IMR-90 (cell line): ENCODE measurements around the gene C1GALT1. TPM values are rescaled to one million over a fixed set of nuclear protein-coding genes. Genes with fewer than 3 reads are reported as not detected.

Experiments used
- ATAC-seq: fragments of 200-7000 bp; cut with Tn5 transposase; 2 replicates; pipeline ENCODE4 v1.9.1; 2020; ENCODE audit warnings: low read depth, mild to moderate bottlenecking, moderate library complexity
- BruUV-seq: library from RNA; stranded (reverse); fragments of 400-500 nt; replicated peaks from 2 replicates; lab custom pipeline; 2021; lab: Mats Ljungman, UMichigan
- CTCF ChIA-PET: fragments of 300-600 bp; formaldehyde crosslinking; extraction: SDS; loops from one replicate; lab custom pipeline; 2021; ENCODE audit warnings: antibody characterized with exemption; lab: Yijun Ruan, JAX
- POLR2A ChIA-PET: fragments of 300-600 bp; sonication (Branson Sonifier 250); formaldehyde crosslinking; loops from one replicate; lab custom pipeline; 2022; ENCODE audit warnings: antibody characterized with exemption; ENCODE audit not compliant: unreplicated experiment; lab: Charles Lee
- DNase-seq: peaks from one replicate; pipeline ENCODE4 v3.0.0; 2013
- H2AFZ ChIP-seq: replicated peaks from 2 replicates; pipeline ENCODE3; 2013; ENCODE audit warnings: low read length, mild to moderate bottlenecking; ENCODE audit not compliant: poor library complexity
- H2AK5ac ChIP-seq: 2 replicates; pipeline ENCODE4 v1.6.1; 2013; ENCODE audit warnings: low read depth, low read length, inconsistent platforms
- H2AK9ac ChIP-seq: replicated peaks from 2 replicates; pipeline ENCODE3; 2013; ENCODE audit warnings: mild to moderate bottlenecking, low read depth, low read length, moderate library complexity; ENCODE audit not compliant: poor library complexity
- H2BK120ac ChIP-seq: 2 replicates; pipeline ENCODE4 v1.6.1; 2013; ENCODE audit warnings: low read depth, low read length, inconsistent platforms
- H2BK15ac ChIP-seq: 3 replicates; pipeline ENCODE4 v1.6.1; 2013; ENCODE audit warnings: low read depth, low read length, inconsistent platforms
- H2BK20ac ChIP-seq: 2 replicates; pipeline ENCODE4 v1.6.1; 2013; ENCODE audit warnings: low read depth, mild to moderate bottlenecking, inconsistent platforms, low read length, moderate library complexity
- H2BK5ac ChIP-seq: 2 replicates; pipeline ENCODE4 v1.6.1; 2013; ENCODE audit warnings: mild to moderate bottlenecking, low read depth, low read length, inconsistent platforms; ENCODE audit not compliant: poor library complexity, severe bottlenecking
- H3K14ac ChIP-seq: replicated peaks from 2 replicates; pipeline ENCODE4 v1.6.1; 2013; ENCODE audit warnings: low read depth, low read length, inconsistent platforms
- H3K18ac ChIP-seq: 2 replicates; pipeline ENCODE4 v1.6.1; 2013; ENCODE audit warnings: low read depth, low read length, control low read depth
- H3K23ac ChIP-seq: 2 replicates; pipeline ENCODE4 v1.6.1; 2013; ENCODE audit warnings: low read depth, low read length, inconsistent platforms
- H3K27ac ChIP-seq: 2 replicates; pipeline ENCODE4 v1.5.1; 2013; ENCODE audit warnings: mild to moderate bottlenecking, control low read depth, low read length; ENCODE audit not compliant: insufficient read depth
- H3K27me3 ChIP-seq: 2 replicates; pipeline ENCODE4 v1.6.1; 2013; ENCODE audit warnings: low read length; ENCODE audit not compliant: control insufficient read depth, insufficient read depth
- H3K36me3 ChIP-seq: 2 replicates; pipeline ENCODE4 v1.6.1; 2013; ENCODE audit warnings: low read length, mixed read lengths; ENCODE audit not compliant: control insufficient read depth, insufficient read depth
- H3K4ac ChIP-seq: 2 replicates; pipeline ENCODE4 v1.6.1; 2013; ENCODE audit warnings: low read depth, low read length, inconsistent platforms
- H3K4me1 ChIP-seq: 2 replicates; pipeline ENCODE4 v1.6.1; 2013; ENCODE audit warnings: low read length, mixed read lengths; ENCODE audit not compliant: control insufficient read depth, insufficient read depth
- H3K4me2 ChIP-seq: 2 replicates; pipeline ENCODE4 v1.6.1; 2013; ENCODE audit warnings: low read depth, mild to moderate bottlenecking, control low read depth, low read length, moderate library complexity
- H3K4me3 ChIP-seq: 2 replicates; pipeline ENCODE4 v1.5.1; 2013; ENCODE audit warnings: low read depth, mild to moderate bottlenecking, control low read depth, low read length, moderate library complexity; ENCODE audit not compliant: insufficient read depth
- H3K56ac ChIP-seq: 2 replicates; pipeline ENCODE4 v1.6.1; 2013; ENCODE audit warnings: low read length, inconsistent platforms; ENCODE audit not compliant: insufficient read depth; ENCODE audit errors: extremely low read depth
- H3K79me1 ChIP-seq, 2 experiments: 2 replicates each; pipeline ENCODE4 v1.6.1; 2013; ENCODE audit warnings: low read length in 2 of 2, inconsistent platforms in 1 of 2, low read depth in 1 of 2
- H3K9ac ChIP-seq: 2 replicates; pipeline ENCODE4 v1.6.1; 2013; ENCODE audit warnings: low read depth, low read length, control low read depth
- H3K9me1 ChIP-seq: 2 replicates; pipeline ENCODE4 v1.6.1; 2013; ENCODE audit warnings: low read length, inconsistent platforms; ENCODE audit not compliant: insufficient read depth
- H3K9me3 ChIP-seq: 2 replicates; pipeline ENCODE4 v1.6.1; 2013; ENCODE audit warnings: low read length; ENCODE audit not compliant: control insufficient read depth, insufficient read depth
- H4K20me1 ChIP-seq: 2 replicates; pipeline ENCODE4 v1.6.1; 2013; ENCODE audit warnings: low read length, inconsistent platforms; ENCODE audit not compliant: insufficient read depth
- H4K5ac ChIP-seq: 2 replicates; pipeline ENCODE4 v1.6.1; 2013; ENCODE audit warnings: mild to moderate bottlenecking, low read depth, low read length, control low read depth
- H4K8ac ChIP-seq, 2 experiments: 2 replicates each; pipeline ENCODE4 v1.6.1; 2013; ENCODE audit warnings: low read depth in 2 of 2, low read length in 2 of 2, control low read depth in 1 of 2, inconsistent platforms in 1 of 2
- H4K91ac ChIP-seq: 2 replicates; pipeline ENCODE4 v1.6.1; 2013; ENCODE audit warnings: low read depth, low read length, inconsistent platforms; ENCODE audit not compliant: insufficient read depth
- BHLHE40 ChIP-seq: fragments of 150-350 bp; IDR thresholded peaks from 2 replicates; pipeline ENCODE4 v1.6.1; 2016; ENCODE audit warnings: mild to moderate bottlenecking, low read depth, low read length
- CEBPB ChIP-seq: IDR thresholded peaks from 2 replicates; pipeline ENCODE4 v1.6.1; 2012; ENCODE audit warnings: low read depth, low read length, improper control_type of control experiment
- CHD1 ChIP-seq: IDR thresholded peaks from 2 replicates; pipeline ENCODE4 v1.6.1; 2012; ENCODE audit warnings: low read depth, low read length, improper control_type of control experiment
- FOS ChIP-seq: fragments of 150-350 bp; IDR thresholded peaks from 2 replicates; pipeline ENCODE4 v1.6.1; 2016; ENCODE audit warnings: low read depth, low read length
- MAFK ChIP-seq: IDR thresholded peaks from 2 replicates; pipeline ENCODE4 v1.6.1; 2012; ENCODE audit warnings: low read depth, low read length, improper control_type of control experiment
- MAZ ChIP-seq: IDR thresholded peaks from 2 replicates; pipeline ENCODE4 v1.6.1; 2012; ENCODE audit warnings: low read depth, mild to moderate bottlenecking, low read length, improper control_type of control experiment, moderate library complexity, borderline replicate concordance
- MXI1 ChIP-seq: IDR thresholded peaks from 2 replicates; pipeline ENCODE4 v1.6.1; 2012; ENCODE audit warnings: low read depth, mild to moderate bottlenecking, low read length, moderate library complexity, borderline replicate concordance
- NFE2L2 ChIP-seq: fragments of 150-350 bp; IDR thresholded peaks from 2 replicates; pipeline ENCODE4 v1.6.1; 2016; ENCODE audit warnings: low read depth, mild to moderate bottlenecking, low read length
- POLR2A ChIP-seq: IDR thresholded peaks from 2 replicates; pipeline ENCODE4 v1.6.1; 2012; ENCODE audit warnings: mild to moderate bottlenecking, low read depth, low read length
- RAD21 ChIP-seq: IDR thresholded peaks from 2 replicates; pipeline ENCODE4 v1.6.1; 2012; ENCODE audit warnings: low read length, improper control_type of control experiment
- RCOR1 ChIP-seq: IDR thresholded peaks from 2 replicates; pipeline ENCODE4 v1.6.1; 2012; ENCODE audit warnings: mild to moderate bottlenecking, low read length, improper control_type of control experiment; ENCODE audit not compliant: insufficient replicate concordance
- RFX5 ChIP-seq: IDR thresholded peaks from 2 replicates; pipeline ENCODE4 v1.8.0; 2012; ENCODE audit warnings: low read depth, mild to moderate bottlenecking, low read length, moderate library complexity
- SMC3 ChIP-seq: fragments of 150-350 bp; IDR thresholded peaks from 2 replicates; pipeline ENCODE4 v1.6.1; 2016; ENCODE audit warnings: low read depth, mild to moderate bottlenecking, antibody characterized with exemption, low read length, moderate library complexity
- WGBS, 2 experiments: methylation state at CpG; one replicate each; pipeline versions ENCODE4 v1.1.5 to v1.1.7; 2013; ENCODE audit warnings: missing lambda C conversion rate in 2 of 2; ENCODE audit not compliant: insufficient read length in 1 of 2; ENCODE audit errors: extremely low coverage in 2 of 2; 5-methylcytosine and 5-hydroxymethylcytosine counted together
- dilution Hi-C: fragments of 300-500 bp; cut with HindIII; formaldehyde crosslinking; loops from one replicate; pipeline ENCODE4 v1.14.3; 2018; ENCODE audit warnings: low sequenced_read_pairs; ENCODE audit not compliant: unreplicated experiment
- in situ Hi-C: fragments of 300-500 bp; cut with MboI; formaldehyde crosslinking; loops from 3 replicates; pipeline ENCODE4 v1.14.3; 2019; ENCODE audit warnings: low sequenced_read_pairs, inconsistent platforms, mixed read lengths
- intact Hi-C: fragments of 100-400 bp; cut with micrococcal nuclease; formaldehyde crosslinking; loops from 2 replicates; pipeline ENCODE4 v1.10.0; 2022
- polyA plus RNA-seq, 3 experiments: library from polyadenylated mRNA; depleted of rRNA; stranded (reverse); fragments of >200 nt; gene quantifications; 2 replicates each; pipeline ENCODE4 v1.2.3, GENCODE V29; 2012; ENCODE audit warnings: low replicate concordance in 1 of 3
- total RNA-seq: library from RNA; depleted of rRNA; stranded (reverse); fragments of >200 nt; gene quantifications from 2 replicates; pipeline ENCODE4 v1.2.3, GENCODE V29; 2012
- TF ChIP-seq, protein P1 (sequence below): fragments of 150-350 bp; IDR thresholded peaks from 2 replicates; pipeline ENCODE4 v1.6.1; 2016; ENCODE audit warnings: low read depth, mild to moderate bottlenecking, low read length, moderate library complexity, borderline replicate concordance
- TF ChIP-seq, protein P2 (sequence below): conservative IDR thresholded peaks from 2 replicates; pipeline ENCODE4 v1.5.1; 2012; ENCODE audit warnings: mild to moderate bottlenecking, low read depth, low read length, improper control_type of control experiment
- TF ChIP-seq, protein P3 (sequence below): fragments of 150-350 bp; IDR thresholded peaks from 2 replicates; pipeline ENCODE4 v1.6.1; 2017; ENCODE audit warnings: mild to moderate bottlenecking, antibody characterized with exemption, low read length, low read depth

C1GALT1 gene
- total and polyA plus RNA-seq, 2 of the 4 experiments (the other 2 are of a cell fraction) = 11.6 to 12.2 TPM

DNA sequence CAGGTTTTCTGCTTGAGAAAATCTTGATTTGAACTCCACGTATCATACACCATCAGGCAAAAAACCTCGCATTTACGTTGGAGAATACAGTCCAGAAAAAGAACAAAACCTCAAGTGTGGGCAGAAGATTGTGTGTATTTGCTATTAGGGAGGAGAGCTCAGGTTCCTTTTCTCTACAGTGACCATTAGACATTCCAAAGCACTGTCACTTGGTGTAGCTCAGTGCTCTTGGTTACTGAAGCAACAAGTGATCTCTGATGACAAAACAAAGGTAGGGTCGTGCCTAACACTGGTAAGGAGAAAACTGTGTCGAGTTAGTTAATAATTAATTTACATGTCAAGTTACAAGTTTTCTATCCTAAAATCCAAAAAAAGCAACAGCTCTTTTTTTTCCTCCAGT, 72.6 kb downstream of the C1GALT1 start:
- no TSS peak for BruUV-seq
- Histone ChIP-seq H2BK5ac (no peak overlapping the region), H3K4ac (no peak overlapping the region), H3K4me3 (no peak overlapping the region), H3K36me3 (no peaks in the 10 kb centered on the region), H3K56ac (no peak overlapping the region), H4K8ac (no peak overlapping the region), H3K4me1 (no peaks in the 10 kb centered on the region), H3K79me1 (no peaks in the 10 kb centered on the region; a peak in 1 of 4 replicates), H3K4me2 (no peak overlapping the region), H2AK5ac (no peak overlapping the region), H3K9me3 (no peaks in the 10 kb centered on the region), H2AFZ (no peak overlapping the region), H2BK15ac (no peak overlapping the region), H3K27ac (no peak overlapping the region), H2BK120ac (no peak overlapping the region), H3K18ac (no peak overlapping the region), H4K5ac (no peak overlapping the region), H3K9ac (no peak overlapping the region), H2BK20ac (no peak overlapping the region), H3K14ac (no peak overlapping the region), H4K91ac (no peak overlapping the region), H4K20me1 (no peaks in the 10 kb centered on the region), H3K27me3 (no peaks in the 10 kb centered on the region), H2AK9ac (no peak overlapping the region), H3K23ac (no peak overlapping the region), H3K9me1 (no peaks in the 10 kb centered on the region)
- intact Hi-C loops = no loop called here
- no CpG with 5 or more reads among the region's 5 CpGs for WGBS, 2 experiments
- POLR2A ChIA-PET = no interaction called here
- ATAC-seq (no peak), DNase-seq (no peak)
- TF ChIP-seq RCOR1 (no peak), MAFK (no peak), MAZ (no peak), NFE2L2 (no peak), MXI1 (no peak), CHD1 (no peak), SMC3 (no peak), RFX5 (no peak), CEBPB (no peak), BHLHE40 (no peak), RAD21 (no peak), FOS (no peak), POLR2A (no peak)
- TF ChIP-seq, protein P1, sequence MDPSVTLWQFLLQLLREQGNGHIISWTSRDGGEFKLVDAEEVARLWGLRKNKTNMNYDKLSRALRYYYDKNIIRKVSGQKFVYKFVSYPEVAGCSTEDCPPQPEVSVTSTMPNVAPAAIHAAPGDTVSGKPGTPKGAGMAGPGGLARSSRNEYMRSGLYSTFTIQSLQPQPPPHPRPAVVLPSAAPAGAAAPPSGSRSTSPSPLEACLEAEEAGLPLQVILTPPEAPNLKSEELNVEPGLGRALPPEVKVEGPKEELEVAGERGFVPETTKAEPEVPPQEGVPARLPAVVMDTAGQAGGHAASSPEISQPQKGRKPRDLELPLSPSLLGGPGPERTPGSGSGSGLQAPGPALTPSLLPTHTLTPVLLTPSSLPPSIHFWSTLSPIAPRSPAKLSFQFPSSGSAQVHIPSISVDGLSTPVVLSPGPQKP = no peak
- TF ChIP-seq, protein P2, sequence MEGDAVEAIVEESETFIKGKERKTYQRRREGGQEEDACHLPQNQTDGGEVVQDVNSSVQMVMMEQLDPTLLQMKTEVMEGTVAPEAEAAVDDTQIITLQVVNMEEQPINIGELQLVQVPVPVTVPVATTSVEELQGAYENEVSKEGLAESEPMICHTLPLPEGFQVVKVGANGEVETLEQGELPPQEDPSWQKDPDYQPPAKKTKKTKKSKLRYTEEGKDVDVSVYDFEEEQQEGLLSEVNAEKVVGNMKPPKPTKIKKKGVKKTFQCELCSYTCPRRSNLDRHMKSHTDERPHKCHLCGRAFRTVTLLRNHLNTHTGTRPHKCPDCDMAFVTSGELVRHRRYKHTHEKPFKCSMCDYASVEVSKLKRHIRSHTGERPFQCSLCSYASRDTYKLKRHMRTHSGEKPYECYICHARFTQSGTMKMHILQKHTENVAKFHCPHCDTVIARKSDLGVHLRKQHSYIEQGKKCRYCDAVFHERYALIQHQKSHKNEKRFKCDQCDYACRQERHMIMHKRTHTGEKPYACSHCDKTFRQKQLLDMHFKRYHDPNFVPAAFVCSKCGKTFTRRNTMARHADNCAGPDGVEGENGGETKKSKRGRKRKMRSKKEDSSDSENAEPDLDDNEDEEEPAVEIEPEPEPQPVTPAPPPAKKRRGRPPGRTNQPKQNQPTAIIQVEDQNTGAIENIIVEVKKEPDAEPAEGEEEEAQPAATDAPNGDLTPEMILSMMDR = no peak
- TF ChIP-seq, protein P3, sequence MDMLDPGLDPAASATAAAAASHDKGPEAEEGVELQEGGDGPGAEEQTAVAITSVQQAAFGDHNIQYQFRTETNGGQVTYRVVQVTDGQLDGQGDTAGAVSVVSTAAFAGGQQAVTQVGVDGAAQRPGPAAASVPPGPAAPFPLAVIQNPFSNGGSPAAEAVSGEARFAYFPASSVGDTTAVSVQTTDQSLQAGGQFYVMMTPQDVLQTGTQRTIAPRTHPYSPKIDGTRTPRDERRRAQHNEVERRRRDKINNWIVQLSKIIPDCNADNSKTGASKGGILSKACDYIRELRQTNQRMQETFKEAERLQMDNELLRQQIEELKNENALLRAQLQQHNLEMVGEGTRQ = no peak
- dilution Hi-C loops = no loop called here
- CTCF ChIA-PET = interaction anchor here (1.1 kb wide), 1 partner anchor 152 kb away, joined by 3 read pairs; no protein-coding TSS in a partner anchor
- in situ Hi-C loops = no loop called here
